ENCODE results near the gene ACVR1. TPM values are rescaled to one million over a fixed set of nuclear protein-coding genes. Genes with fewer than 3 reads are reported as not detected.

ACVR1 gene
- total RNA-seq, 1 donor from 2014 or later, result 24.3 TPM

DNA sequence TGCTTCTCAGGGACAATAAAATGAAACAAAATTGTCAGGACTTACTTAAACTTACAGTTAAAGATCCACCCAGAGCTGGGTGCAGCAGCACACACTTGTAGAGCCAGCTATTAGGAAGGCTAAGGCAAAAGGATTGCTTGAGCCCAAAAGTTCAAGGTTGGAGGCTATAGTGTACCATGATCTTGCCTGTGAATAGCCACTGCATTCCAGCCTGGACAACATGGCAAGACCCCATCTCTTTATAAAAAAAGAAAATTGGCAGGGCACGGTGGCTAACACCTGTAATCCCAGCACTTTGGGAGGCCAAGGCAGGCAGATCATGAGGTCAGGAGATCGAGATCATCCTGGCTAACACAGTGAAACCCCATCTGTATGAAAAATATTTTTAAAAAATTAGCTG is 34.6 kb downstream of the ACVR1 start:
- H3K4me3 Mint-ChIP-seq (ENCODE audit: low read depth), result no peak overlapping the region
- TF ChIP-seq, protein P1, sequence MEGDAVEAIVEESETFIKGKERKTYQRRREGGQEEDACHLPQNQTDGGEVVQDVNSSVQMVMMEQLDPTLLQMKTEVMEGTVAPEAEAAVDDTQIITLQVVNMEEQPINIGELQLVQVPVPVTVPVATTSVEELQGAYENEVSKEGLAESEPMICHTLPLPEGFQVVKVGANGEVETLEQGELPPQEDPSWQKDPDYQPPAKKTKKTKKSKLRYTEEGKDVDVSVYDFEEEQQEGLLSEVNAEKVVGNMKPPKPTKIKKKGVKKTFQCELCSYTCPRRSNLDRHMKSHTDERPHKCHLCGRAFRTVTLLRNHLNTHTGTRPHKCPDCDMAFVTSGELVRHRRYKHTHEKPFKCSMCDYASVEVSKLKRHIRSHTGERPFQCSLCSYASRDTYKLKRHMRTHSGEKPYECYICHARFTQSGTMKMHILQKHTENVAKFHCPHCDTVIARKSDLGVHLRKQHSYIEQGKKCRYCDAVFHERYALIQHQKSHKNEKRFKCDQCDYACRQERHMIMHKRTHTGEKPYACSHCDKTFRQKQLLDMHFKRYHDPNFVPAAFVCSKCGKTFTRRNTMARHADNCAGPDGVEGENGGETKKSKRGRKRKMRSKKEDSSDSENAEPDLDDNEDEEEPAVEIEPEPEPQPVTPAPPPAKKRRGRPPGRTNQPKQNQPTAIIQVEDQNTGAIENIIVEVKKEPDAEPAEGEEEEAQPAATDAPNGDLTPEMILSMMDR (IDR thresholded peaks at IDR 0.05; ENCODE audit: unreplicated experiment), result no peak
- no peaks in the 10 kb centered on the region for H3K36me3 Mint-ChIP-seq (ENCODE audit: insufficient read depth)
- DNase-seq (ENCODE audit: low spot score, unreplicated experiment), result no peak
- peaks cover 60% of the 10 kb centered on the region for H3K4me1 Mint-ChIP-seq (ENCODE audit: low read depth)
- H3K27ac Mint-ChIP-seq, result no peak overlapping the region
- H3K9me3 Mint-ChIP-seq (ENCODE audit: low read depth), result no peaks in the 10 kb centered on the region
- H3K27me3 Mint-ChIP-seq, result no peaks in the 10 kb centered on the region

DNA sequence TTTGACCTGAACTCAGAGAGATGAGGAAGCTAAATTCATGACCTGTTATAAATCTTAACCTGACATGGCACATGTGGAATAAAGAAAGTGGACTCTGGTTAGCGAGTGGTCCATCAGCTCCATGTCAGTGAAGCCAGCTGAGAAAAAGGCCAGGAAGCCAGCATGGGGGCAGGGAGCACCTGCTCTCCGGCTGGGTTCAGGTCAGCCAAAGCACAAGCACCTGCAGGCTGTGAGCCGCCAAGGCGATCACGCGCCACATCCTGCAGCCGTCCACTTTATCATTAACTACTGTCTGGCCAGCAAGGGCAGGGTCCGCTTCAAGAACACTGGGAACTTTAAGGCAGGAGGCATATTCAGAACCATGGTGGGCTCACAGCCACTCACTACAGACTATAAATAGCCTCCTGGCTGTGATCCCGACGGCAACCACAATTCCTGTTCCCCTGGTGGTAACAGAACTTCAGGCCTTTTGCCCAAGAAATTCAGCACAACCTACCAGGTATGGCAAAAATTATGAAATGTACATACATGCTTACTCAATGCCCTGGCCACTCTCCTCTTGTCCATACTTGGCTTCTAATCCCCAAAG is 35.5 kb downstream of the ACVR1 start:
- no peak overlapping the region for H3K4me3 Mint-ChIP-seq (ENCODE audit: low read depth)
- DNase-seq (ENCODE audit: low spot score, unreplicated experiment), result no peak
- peak overlapping the region; percentile 38 for H3K27ac Mint-ChIP-seq

DNA sequence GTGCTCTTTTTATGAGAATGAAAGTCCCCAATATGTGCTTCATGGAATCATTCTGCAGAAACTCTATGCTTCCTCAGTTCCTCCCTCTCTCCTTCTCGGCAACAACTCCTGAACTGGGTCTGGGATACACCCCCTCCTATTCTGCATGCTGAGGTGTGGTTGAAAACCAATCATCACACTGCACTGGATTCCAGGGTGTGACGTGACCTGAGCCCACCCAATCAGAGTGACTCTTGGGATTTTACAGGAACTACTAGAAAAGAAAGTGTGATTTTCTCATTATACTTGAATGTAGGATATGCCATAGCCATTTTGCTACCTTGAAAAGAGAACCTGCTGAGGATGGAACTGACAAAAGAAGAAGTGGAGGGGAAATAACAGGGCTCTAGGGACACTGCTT is 36.3 kb downstream of the ACVR1 start:
- no peaks in the 10 kb centered on the region for H3K36me3 Mint-ChIP-seq (ENCODE audit: insufficient read depth)
- H3K4me3 Mint-ChIP-seq (ENCODE audit: low read depth), result no peak overlapping the region
- DNase-seq (ENCODE audit: low spot score, unreplicated experiment), result no peak
- H3K27ac Mint-ChIP-seq, result peak overlapping the region; percentile 94
- H3K9me3 Mint-ChIP-seq (ENCODE audit: low read depth), result no peaks in the 10 kb centered on the region
- peaks cover 62% of the 10 kb centered on the region for H3K4me1 Mint-ChIP-seq (ENCODE audit: low read depth)
- H3K27me3 Mint-ChIP-seq, result no peaks in the 10 kb centered on the region
- TF ChIP-seq, protein P1 (IDR thresholded peaks at IDR 0.05; ENCODE audit: unreplicated experiment), result no peak

More for the DNA sequence above, 35.5 kb downstream of the ACVR1 start:
- no peaks in the 10 kb centered on the region for H3K27me3 Mint-ChIP-seq
- H3K9me3 Mint-ChIP-seq (ENCODE audit: low read depth), result no peaks in the 10 kb centered on the region
- TF ChIP-seq, protein P1 (IDR thresholded peaks at IDR 0.05; ENCODE audit: unreplicated experiment), result no peak
- peaks cover 65% of the 10 kb centered on the region for H3K4me1 Mint-ChIP-seq (ENCODE audit: low read depth)
- no peaks in the 10 kb centered on the region for H3K36me3 Mint-ChIP-seq (ENCODE audit: insufficient read depth)

DNA sequence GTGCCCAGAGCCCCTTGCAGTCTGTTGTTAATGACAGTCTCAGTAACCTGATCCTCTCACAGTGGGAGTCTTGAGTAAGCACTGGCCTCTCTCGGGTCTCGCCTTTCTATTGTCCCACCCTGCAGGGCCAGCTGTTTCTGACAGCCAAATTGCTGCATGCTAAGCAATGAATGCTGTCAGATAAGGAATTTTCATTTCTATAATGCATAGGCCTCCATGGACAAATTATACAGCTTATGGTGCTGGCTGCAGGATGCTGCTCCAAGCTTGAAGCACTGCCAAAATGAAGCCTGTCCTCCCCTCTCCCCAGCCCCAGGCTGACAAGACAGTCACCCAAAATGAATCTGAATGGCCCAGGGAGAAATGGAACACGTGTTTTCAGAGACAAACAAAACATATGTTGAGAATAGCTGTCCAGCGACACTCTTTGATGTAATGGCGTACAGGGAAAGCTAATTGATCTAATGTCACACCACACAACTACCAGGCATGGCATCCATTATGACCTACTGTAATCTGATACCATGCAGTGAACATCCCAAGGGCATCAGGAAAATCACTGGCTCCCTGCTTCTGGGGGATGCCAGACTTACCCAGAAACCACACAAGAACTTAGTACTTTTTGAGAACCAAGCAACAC is 36.8 kb downstream of the ACVR1 start:
- no peaks in the 10 kb centered on the region for H3K9me3 Mint-ChIP-seq (ENCODE audit: low read depth)
- H3K4me1 Mint-ChIP-seq (ENCODE audit: low read depth), result peaks cover 62% of the 10 kb centered on the region
- H3K27ac Mint-ChIP-seq, result peak overlapping the region; percentile 94
- peak; percentile 20 for DNase-seq (ENCODE audit: low spot score, unreplicated experiment)
- H3K4me3 Mint-ChIP-seq (ENCODE audit: low read depth), result peak overlapping the region; percentile 56
- TF ChIP-seq, protein P1 (IDR thresholded peaks at IDR 0.05; ENCODE audit: unreplicated experiment), result no peak
- no peaks in the 10 kb centered on the region for H3K27me3 Mint-ChIP-seq
- no peaks in the 10 kb centered on the region for H3K36me3 Mint-ChIP-seq (ENCODE audit: insufficient read depth)

DNA sequence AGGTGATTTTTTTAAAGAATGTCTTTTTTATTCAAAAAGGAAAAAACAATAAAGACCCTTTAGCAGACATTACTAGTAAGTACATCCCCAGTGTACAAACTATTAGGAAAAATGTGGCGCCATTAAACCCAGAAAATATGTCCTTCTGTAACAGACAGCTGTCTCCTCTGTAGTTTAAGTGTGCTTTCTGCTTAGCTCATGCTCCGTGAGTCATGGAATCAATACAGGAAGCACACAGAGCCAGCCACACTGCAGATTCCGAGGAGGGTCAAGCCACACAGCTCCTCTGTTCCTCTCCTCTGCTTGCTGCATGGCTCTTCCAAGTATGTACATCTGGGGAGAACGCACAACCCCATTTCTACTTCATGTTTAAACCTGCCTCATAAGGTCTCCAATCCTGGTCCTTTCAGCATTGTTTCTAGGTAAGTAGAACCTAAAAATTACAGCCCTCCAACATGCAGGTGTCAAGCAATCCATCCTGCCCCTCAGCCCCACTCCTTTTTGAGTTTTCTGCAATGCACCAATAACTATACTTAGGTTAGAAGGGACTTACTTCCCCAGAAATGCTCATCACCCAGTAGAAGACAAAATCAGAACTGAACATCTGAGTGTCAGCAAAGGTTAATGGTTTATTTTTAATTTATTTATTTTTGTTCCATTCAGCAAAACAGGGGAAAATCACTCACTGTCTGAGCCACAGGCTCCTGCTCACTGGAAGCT is 37.5 kb downstream of the ACVR1 start:
- H3K4me1 Mint-ChIP-seq (ENCODE audit: low read depth), result peaks cover 63% of the 10 kb centered on the region
- peak; percentile 10 for DNase-seq (ENCODE audit: low spot score, unreplicated experiment)
- TF ChIP-seq, protein P1 (IDR thresholded peaks at IDR 0.05; ENCODE audit: unreplicated experiment), result no peak

More for the DNA sequence above, 37.5 kb downstream of the ACVR1 start:
- Mint-ChIP-seq H3K27me3 (no peaks in the 10 kb centered on the region), H3K27ac (peak overlapping the region; percentile 94), H3K36me3 (ENCODE audit: insufficient read depth) (no peaks in the 10 kb centered on the region), H3K9me3 (ENCODE audit: low read depth) (no peaks in the 10 kb centered on the region), H3K4me3 (ENCODE audit: low read depth) (peak overlapping the region; percentile 56)

All from progenitor cell of endocrine pancreas (in vitro differentiated cells).